Sigmoid colon (tissue), 3 donors: ENCODE results near the gene KCNS3.

ENCODE experiments used
- POLR2A ChIP-seq, 2 donors: fragments of 450-650 bp; IDR thresholded peaks; one replicate each; pipeline ENCODE4 v1.6.1; 2016; ENCODE audit warnings: antibody characterized with exemption in 2 of 2, mild to moderate bottlenecking in 2 of 2, moderate library complexity in 2 of 2
- TF ChIP-seq, protein P1 (sequence below), 4 experiments: fragments of 450-650 bp in 3 of 4; fragments of 200-600 bp in 1 of 4; IDR thresholded peaks; one replicate each; pipeline ENCODE4 v1.5.1; 2016 to 2019; ENCODE audit warnings: antibody characterized with exemption in 4 of 4, mild to moderate bottlenecking in 3 of 4, moderate library complexity in 2 of 4

GRCh38 chr2:17934721-17935120 lies 56.3 kb downstream of the KCNS3 start:
- TF ChIP-seq, protein P1, sequence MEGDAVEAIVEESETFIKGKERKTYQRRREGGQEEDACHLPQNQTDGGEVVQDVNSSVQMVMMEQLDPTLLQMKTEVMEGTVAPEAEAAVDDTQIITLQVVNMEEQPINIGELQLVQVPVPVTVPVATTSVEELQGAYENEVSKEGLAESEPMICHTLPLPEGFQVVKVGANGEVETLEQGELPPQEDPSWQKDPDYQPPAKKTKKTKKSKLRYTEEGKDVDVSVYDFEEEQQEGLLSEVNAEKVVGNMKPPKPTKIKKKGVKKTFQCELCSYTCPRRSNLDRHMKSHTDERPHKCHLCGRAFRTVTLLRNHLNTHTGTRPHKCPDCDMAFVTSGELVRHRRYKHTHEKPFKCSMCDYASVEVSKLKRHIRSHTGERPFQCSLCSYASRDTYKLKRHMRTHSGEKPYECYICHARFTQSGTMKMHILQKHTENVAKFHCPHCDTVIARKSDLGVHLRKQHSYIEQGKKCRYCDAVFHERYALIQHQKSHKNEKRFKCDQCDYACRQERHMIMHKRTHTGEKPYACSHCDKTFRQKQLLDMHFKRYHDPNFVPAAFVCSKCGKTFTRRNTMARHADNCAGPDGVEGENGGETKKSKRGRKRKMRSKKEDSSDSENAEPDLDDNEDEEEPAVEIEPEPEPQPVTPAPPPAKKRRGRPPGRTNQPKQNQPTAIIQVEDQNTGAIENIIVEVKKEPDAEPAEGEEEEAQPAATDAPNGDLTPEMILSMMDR (IDR thresholded peaks at IDR 0.05), result no peak
- TF ChIP-seq POLR2A (IDR thresholded peaks at IDR 0.05), result no peak
